Measurements from ENCODE around the gene YIPF1. TPM values are rescaled to one million over a fixed set of nuclear protein-coding genes. Genes with fewer than 3 reads are reported as not detected.

The YIPF1 gene
- total and polyA plus RNA-seq, 2 experiments from 2014 or later: 27.7 to 34.0 TPM

- Histone ChIP-seq H3K79me2 (no peaks in the 10 kb centered on the region), H3K4me3 (no peak overlapping the region), H3K36me3 (replicated peaks; ENCODE audit: insufficient read depth, low read depth) (no peaks in the 10 kb centered on the region), H2AFZ (no peak overlapping the region), H3K9me3 (ENCODE audit: low read depth) (no peaks in the 10 kb centered on the region), H3K27ac (peak overlapping the region; percentile 7), H3K27me3 (no peaks in the 10 kb centered on the region), H3K4me1 (ENCODE audit: insufficient read depth) (peaks cover 33% of the 10 kb centered on the region), H3K4me2 (no peak overlapping the region), H4K20me1 (ENCODE audit: insufficient read depth, poor library complexity, severe bottlenecking) (no peaks in the 10 kb centered on the region), H3K9me2 (replicated peaks; ENCODE audit: insufficient read depth) (no peaks in the 10 kb centered on the region)
- no peak for DNase-seq (ENCODE audit: low spot score)
- 63% methylated on average over 7 of the region's 7 CpGs for WGBS (ENCODE audit: low lambda C conversion rate, missing lambda C conversion rate)
- no peak for TF ChIP-seq EZH2phosphoT487 (IDR thresholded peaks at IDR 0.05; ENCODE audit: low read depth, severe bottlenecking, unreplicated experiment)
- no peak for TF ChIP-seq EZH2 (IDR thresholded peaks at IDR 0.05; ENCODE audit: borderline replicate concordance)
- TF ChIP-seq CTCF (IDR thresholded peaks at IDR 0.05; ENCODE audit: poor library complexity): no peak
These were observed 12.9 kb upstream of the YIPF1 start for GRCh38 chr1:53902235-53903138.

GRCh38 chr1:53899708-53900107 lies 10.1 kb upstream of the YIPF1 start:
- no peaks in the 10 kb centered on the region for H3K9me3 ChIP-seq (ENCODE audit: low read depth)
- H3K9me2 ChIP-seq (replicated peaks; ENCODE audit: insufficient read depth): no peaks in the 10 kb centered on the region
- H3K4me2 ChIP-seq: peak overlapping the region; percentile 57
- no peaks in the 10 kb centered on the region for H3K27me3 ChIP-seq
- H2AFZ ChIP-seq: no peak overlapping the region
- H3K27ac ChIP-seq: no peak overlapping the region
- DNase-seq (ENCODE audit: low spot score): no peak
- H4K20me1 ChIP-seq (ENCODE audit: insufficient read depth, poor library complexity, severe bottlenecking): no peaks in the 10 kb centered on the region
- H3K4me1 ChIP-seq (ENCODE audit: insufficient read depth): peaks cover 41% of the 10 kb centered on the region
- no peaks in the 10 kb centered on the region for H3K36me3 ChIP-seq (replicated peaks; ENCODE audit: insufficient read depth, low read depth)
- H3K4me3 ChIP-seq: no peak overlapping the region
- no peak for TF ChIP-seq CTCF (IDR thresholded peaks at IDR 0.05; ENCODE audit: poor library complexity)
- no peak for TF ChIP-seq EZH2phosphoT487 (IDR thresholded peaks at IDR 0.05; ENCODE audit: low read depth, severe bottlenecking, unreplicated experiment)
- TF ChIP-seq EZH2 (IDR thresholded peaks at IDR 0.05; ENCODE audit: borderline replicate concordance): no peak
- no peaks in the 10 kb centered on the region for H3K79me2 ChIP-seq
- 95% methylated on average over 3 of the region's 3 CpGs for WGBS (ENCODE audit: low lambda C conversion rate, missing lambda C conversion rate)

- Histone ChIP-seq H3K4me3 (no peak overlapping the region), H2AFZ (no peak overlapping the region), H3K4me2 (peak overlapping the region; percentile 57), H3K9me2 (replicated peaks; ENCODE audit: insufficient read depth) (no peaks in the 10 kb centered on the region), H3K36me3 (replicated peaks; ENCODE audit: insufficient read depth, low read depth) (no peaks in the 10 kb centered on the region), H3K27me3 (no peaks in the 10 kb centered on the region), H4K20me1 (ENCODE audit: insufficient read depth, poor library complexity, severe bottlenecking) (no peaks in the 10 kb centered on the region), H3K9me3 (ENCODE audit: low read depth) (no peaks in the 10 kb centered on the region), H3K4me1 (ENCODE audit: insufficient read depth) (peaks cover 41% of the 10 kb centered on the region), H3K27ac (peak overlapping the region; percentile 25), H3K79me2 (no peaks in the 10 kb centered on the region)
- WGBS (ENCODE audit: low lambda C conversion rate, missing lambda C conversion rate): 25% methylated on average over 2 of the region's 2 CpGs
- TF ChIP-seq CTCF (IDR thresholded peaks at IDR 0.05; ENCODE audit: poor library complexity) (no peak), EZH2phosphoT487 (IDR thresholded peaks at IDR 0.05; ENCODE audit: low read depth, severe bottlenecking, unreplicated experiment) (no peak), EZH2 (IDR thresholded peaks at IDR 0.05; ENCODE audit: borderline replicate concordance) (no peak)
- DNase-seq (ENCODE audit: low spot score): peak; percentile 43
These were observed 9.6 kb upstream of the YIPF1 start for GRCh38 chr1:53899206-53899628.
